Keratinocyte (primary cell): ENCODE measurements around the gene KCNN3. TPM values are rescaled to one million over a fixed set of nuclear protein-coding genes. Genes with fewer than 3 reads are reported as not detected.

Experiments
- DNase-seq: peaks from one replicate; pipeline ENCODE4 v3.0.0-alpha.2; 2011; ENCODE audit warnings: low read depth, missing footprints, low spot score
- FAIRE-seq: peaks from 2 replicates; lab custom pipeline; 2011; peaks lifted over from hg19 to GRCh38; lab: Jason Lieb, UNC
- H2AFZ ChIP-seq: 2 replicates; pipeline ENCODE4 v1.6.0; 2012; ENCODE audit warnings: low read length, control low read depth, inconsistent platforms; ENCODE audit not compliant: control insufficient read depth
- H3K27ac ChIP-seq: 2 replicates; pipeline ENCODE4 v1.5.1; 2011; ENCODE audit warnings: low read length; ENCODE audit not compliant: control insufficient read depth, insufficient read depth
- H3K27me3 ChIP-seq: 3 replicates; pipeline ENCODE4 v1.6.0; 2011; ENCODE audit warnings: low read length; ENCODE audit not compliant: control insufficient read depth, insufficient read depth; ENCODE audit errors: extremely low read depth
- H3K36me3 ChIP-seq, 2 experiments: 2 replicates in 1 of 2; 3 replicates in 1 of 2; pipeline ENCODE4 v1.5.1; 2011; ENCODE audit warnings: low read length in 2 of 2, mild to moderate bottlenecking in 1 of 2; ENCODE audit not compliant: control insufficient read depth in 2 of 2, insufficient read depth in 2 of 2; ENCODE audit errors: extremely low read depth in 1 of 2
- H3K4me1 ChIP-seq: 3 replicates; pipeline ENCODE4 v1.5.1; 2011; ENCODE audit warnings: low read length; ENCODE audit not compliant: control insufficient read depth, insufficient read depth; ENCODE audit errors: extremely low read depth
- H3K4me2 ChIP-seq: 3 replicates; pipeline ENCODE4 v1.6.0; 2011; ENCODE audit warnings: low read depth, low read length; ENCODE audit not compliant: control insufficient read depth, insufficient read depth; ENCODE audit errors: extremely low read depth
- H3K4me3 ChIP-seq, 3 experiments: fragments of 200-600 bp in 1 of 3; sonication (generic) in 1 of 3; 2 replicates in 2 of 3; 3 replicates in 1 of 3; pipeline ENCODE4 v1.5.1; 2011 to 2016; ENCODE audit warnings: low read length in 3 of 3, mild to moderate bottlenecking in 3 of 3, control low read depth in 2 of 3, inconsistent platforms in 1 of 3, low read depth in 1 of 3, mixed read lengths in 1 of 3, mixed run types in 1 of 3, moderate library complexity in 1 of 3; ENCODE audit not compliant: control insufficient read depth in 2 of 3, insufficient read depth in 2 of 3; ENCODE audit errors: extremely low read depth in 1 of 3
- H3K79me2 ChIP-seq: 2 replicates; pipeline ENCODE4 v1.6.0; 2012; ENCODE audit warnings: low read length; ENCODE audit not compliant: control insufficient read depth, insufficient read depth
- H3K9ac ChIP-seq: 3 replicates; pipeline ENCODE4 v1.6.0; 2011; ENCODE audit warnings: low read length; ENCODE audit not compliant: control insufficient read depth, insufficient read depth; ENCODE audit errors: extremely low read depth
- H3K9me1 ChIP-seq: 3 replicates; pipeline ENCODE4 v1.6.0; 2011; ENCODE audit warnings: low read length; ENCODE audit not compliant: control insufficient read depth, insufficient read depth; ENCODE audit errors: extremely low read depth
- H3K9me3 ChIP-seq: 2 replicates; pipeline ENCODE4 v1.5.1; 2012; ENCODE audit warnings: low read depth, low read length; ENCODE audit not compliant: control insufficient read depth
- H4K20me1 ChIP-seq: 3 replicates; pipeline ENCODE4 v1.6.0; 2011; ENCODE audit warnings: low read length; ENCODE audit not compliant: control insufficient read depth, insufficient read depth; ENCODE audit errors: extremely low read depth
- CTCF ChIP-seq, 3 experiments: IDR thresholded peaks in 1 of 3; conservative IDR thresholded peaks in 1 of 3; optimal IDR thresholded peaks in 1 of 3; 2 replicates in 2 of 3; 3 replicates in 1 of 3; pipeline versions ENCODE3 to v1.5.1; 2011; ENCODE audit warnings: low read length in 3 of 3, mild to moderate bottlenecking in 3 of 3, moderate library complexity in 2 of 3, control low read depth in 1 of 3, inconsistent platforms in 1 of 3; ENCODE audit not compliant: insufficient read depth in 2 of 3; ENCODE audit errors: extremely low read depth in 1 of 3
- EZH2 ChIP-seq: IDR thresholded peaks from one replicate; pipeline ENCODE4 v1.6.1; 2012; ENCODE audit warnings: inconsistent platforms, mild to moderate bottlenecking, low read length, moderate library complexity
- dilution Hi-C: fragments of 300-500 bp; cut with MboI; formaldehyde crosslinking; loops from one replicate; pipeline ENCODE4 v1.7.0; 2020; ENCODE audit warnings: low sequenced_read_pairs; ENCODE audit not compliant: extremely low pct_ligation_motif_present
- polyA plus RNA-seq, 5 experiments: library from polyadenylated mRNA; depleted of rRNA in 3 of 5; stranded (reverse) in 3 of 5; stranded (forward) in 1 of 5; unstranded in 1 of 5; fragments of >200 nt; gene quantifications; 1 replicate in 1 of 5; 2 replicates in 3 of 5; 3 replicates in 1 of 5; pipeline versions ENCODE4 v1.2.1 to v1.2.3, GENCODE V29; 2011 to 2012; ENCODE audit warnings: missing spikeins in 2 of 5, low read depth in 1 of 5, low replicate concordance in 1 of 5

KCNN3 gene
- polyA plus RNA-seq, 1 donor (not counting 4 experiments of a cell fraction or from before 2014, with no cell fraction given): 0.05 TPM

- Histone ChIP-seq H3K79me2 (no peaks in the 10 kb centered on the region), H3K27ac (no peak overlapping the region), H3K27me3 (peaks cover 11% of the 10 kb centered on the region), H3K4me1 (no peaks in the 10 kb centered on the region), H4K20me1 (no peaks in the 10 kb centered on the region), H3K9ac (no peak overlapping the region), H3K36me3 (no peaks in the 10 kb centered on the region), H3K9me3 (no peaks in the 10 kb centered on the region), H2AFZ (no peak overlapping the region), H3K9me1 (no peaks in the 10 kb centered on the region), H3K4me3 (no peak overlapping the region), H3K4me2 (no peak overlapping the region)
- no peak for TF ChIP-seq CTCF (optimal IDR thresholded peaks at IDR 0.05 in 1 of 3, IDR thresholded peaks at IDR 0.05 in 1 of 3, conservative IDR thresholded peaks at IDR 0.05 in 1 of 3; ENCODE audit: extremely low read depth in 1 of 3, insufficient read depth in 2 of 3, low read length in 3 of 3)
- TF ChIP-seq EZH2: no peak
- dilution Hi-C loops: no loop called here
- DNase-seq (no peak), FAIRE-seq (no peak)
Observed at GRCh38 chr1:154860156-154860870, 9.8 kb downstream of the KCNN3 start.

GRCh38 chr1:154859786-154860155 lies 10.3 kb downstream of the KCNN3 start:
- FAIRE-seq: no peak
- DNase-seq: no peak
- Histone ChIP-seq H3K4me2 (no peak overlapping the region), H3K4me3 (no peak overlapping the region), H3K4me1 (no peaks in the 10 kb centered on the region), H3K27ac (no peak overlapping the region), H3K36me3 (no peaks in the 10 kb centered on the region), H3K9me3 (no peaks in the 10 kb centered on the region), H3K27me3 (peaks cover 11% of the 10 kb centered on the region), H4K20me1 (no peaks in the 10 kb centered on the region), H2AFZ (no peak overlapping the region), H3K79me2 (no peaks in the 10 kb centered on the region), H3K9ac (no peak overlapping the region), H3K9me1 (no peaks in the 10 kb centered on the region)
- dilution Hi-C loops: no loop called here
- no peak for TF ChIP-seq EZH2
- no peak for TF ChIP-seq CTCF (optimal IDR thresholded peaks at IDR 0.05 in 1 of 3, IDR thresholded peaks at IDR 0.05 in 1 of 3, conservative IDR thresholded peaks at IDR 0.05 in 1 of 3; ENCODE audit: extremely low read depth in 1 of 3, insufficient read depth in 2 of 3, low read length in 3 of 3)
